Liver (tissue), 3 donors: ENCODE measurements around the gene UBE2E2.

Experiments
- CTCF ChIP-seq: fragments of 150-350 bp; IDR thresholded peaks from 2 replicates; pipeline ENCODE4 v1.5.1; 2017; ENCODE audit warnings: improper control_type of control experiment, low read depth, low read length; ENCODE audit not compliant: missing input control
- JUND ChIP-seq, 2 donors: IDR thresholded peaks; 2 replicates each; pipeline ENCODE4 v1.6.1; 2016; ENCODE audit warnings: antibody characterized with exemption in 2 of 2
- SP1 ChIP-seq: IDR thresholded peaks from 2 replicates; pipeline ENCODE4 v1.6.1; 2018; ENCODE audit warnings: antibody characterized with exemption, mild to moderate bottlenecking
- donor health status: healthy.
- donor health status: healthy.

GRCh38 chr3:23546181-23546580, 343.1 kb downstream of the UBE2E2 start:
- TF ChIP-seq CTCF (no peak), JUND (IDR thresholded peaks at IDR 0.05) (no peak), SP1 (no peak)
